ENCODE measurements around the gene UNC45B.

- TF ChIP-seq, protein P1, sequence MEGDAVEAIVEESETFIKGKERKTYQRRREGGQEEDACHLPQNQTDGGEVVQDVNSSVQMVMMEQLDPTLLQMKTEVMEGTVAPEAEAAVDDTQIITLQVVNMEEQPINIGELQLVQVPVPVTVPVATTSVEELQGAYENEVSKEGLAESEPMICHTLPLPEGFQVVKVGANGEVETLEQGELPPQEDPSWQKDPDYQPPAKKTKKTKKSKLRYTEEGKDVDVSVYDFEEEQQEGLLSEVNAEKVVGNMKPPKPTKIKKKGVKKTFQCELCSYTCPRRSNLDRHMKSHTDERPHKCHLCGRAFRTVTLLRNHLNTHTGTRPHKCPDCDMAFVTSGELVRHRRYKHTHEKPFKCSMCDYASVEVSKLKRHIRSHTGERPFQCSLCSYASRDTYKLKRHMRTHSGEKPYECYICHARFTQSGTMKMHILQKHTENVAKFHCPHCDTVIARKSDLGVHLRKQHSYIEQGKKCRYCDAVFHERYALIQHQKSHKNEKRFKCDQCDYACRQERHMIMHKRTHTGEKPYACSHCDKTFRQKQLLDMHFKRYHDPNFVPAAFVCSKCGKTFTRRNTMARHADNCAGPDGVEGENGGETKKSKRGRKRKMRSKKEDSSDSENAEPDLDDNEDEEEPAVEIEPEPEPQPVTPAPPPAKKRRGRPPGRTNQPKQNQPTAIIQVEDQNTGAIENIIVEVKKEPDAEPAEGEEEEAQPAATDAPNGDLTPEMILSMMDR (IDR thresholded peaks at IDR 0.05), result no peak
- no peak for TF ChIP-seq POLR2A (IDR thresholded peaks at IDR 0.05)
These were observed 24.2 kb downstream of the UNC45B start for GRCh38 chr17:35171834-35172233.
